ENCODE data around the gene GUCY1A1.

The GUCY1A1 gene

DNA sequence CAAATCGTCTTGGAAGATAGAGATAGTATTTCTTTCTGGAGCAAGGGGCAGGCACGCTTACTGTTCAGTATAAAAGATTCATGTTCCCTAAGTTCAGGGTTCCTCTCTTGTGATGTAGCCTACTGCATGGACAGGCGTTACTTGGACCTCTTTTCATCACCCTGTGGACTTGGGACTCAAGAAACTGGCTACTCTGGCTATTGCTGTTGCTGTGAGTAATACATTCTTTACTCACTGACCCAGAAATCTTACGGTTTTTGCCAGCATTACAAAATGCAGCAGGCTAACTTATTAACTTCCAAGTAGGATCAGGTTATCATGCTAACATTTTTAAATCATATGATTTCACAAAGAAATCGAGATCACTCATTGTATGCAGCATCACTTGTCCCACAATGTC lies 79.3 kb downstream of the GUCY1A1 start:
- DNase-seq, result no peak

DNA sequence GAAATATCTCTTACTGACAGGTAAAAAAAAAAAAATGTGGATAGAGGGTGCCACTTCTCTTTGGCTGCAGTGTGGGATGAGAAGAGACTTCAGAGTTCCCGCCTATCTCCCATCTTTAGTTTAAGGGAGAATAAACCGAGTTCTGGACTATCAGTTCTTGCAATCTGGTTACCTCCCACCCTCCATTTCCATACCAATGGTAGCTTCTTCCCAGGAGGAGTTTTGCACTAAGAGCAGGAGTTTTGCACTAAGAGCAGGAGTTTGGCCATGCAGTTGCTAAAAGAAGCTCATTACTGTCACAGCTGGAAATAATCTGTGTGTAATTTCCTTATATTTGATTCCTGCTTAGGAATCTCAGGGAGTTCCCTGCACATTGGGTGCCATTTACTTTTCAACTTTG lies 81.4 kb downstream of the GUCY1A1 start:
- no peak for DNase-seq

DNA sequence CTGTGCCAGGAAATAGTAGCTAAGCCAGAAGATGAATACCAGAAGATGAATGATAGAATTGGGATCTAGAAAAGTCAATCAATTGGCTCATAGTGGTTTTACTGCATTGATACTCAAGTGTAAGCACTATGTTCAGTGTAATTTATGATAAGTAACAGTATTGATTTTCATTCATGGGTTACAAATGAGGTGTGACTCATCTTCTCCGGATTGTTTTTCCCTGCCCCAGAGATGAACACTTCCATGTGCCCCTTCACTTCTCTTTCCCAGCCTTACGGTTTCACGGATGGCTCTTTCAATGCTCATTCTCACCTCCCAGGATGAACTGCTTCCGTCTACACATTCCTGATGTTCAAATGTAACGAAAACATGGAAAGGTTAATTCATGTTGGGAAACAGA lies 82.4 kb downstream of the GUCY1A1 start:
- no peak for DNase-seq

DNA sequence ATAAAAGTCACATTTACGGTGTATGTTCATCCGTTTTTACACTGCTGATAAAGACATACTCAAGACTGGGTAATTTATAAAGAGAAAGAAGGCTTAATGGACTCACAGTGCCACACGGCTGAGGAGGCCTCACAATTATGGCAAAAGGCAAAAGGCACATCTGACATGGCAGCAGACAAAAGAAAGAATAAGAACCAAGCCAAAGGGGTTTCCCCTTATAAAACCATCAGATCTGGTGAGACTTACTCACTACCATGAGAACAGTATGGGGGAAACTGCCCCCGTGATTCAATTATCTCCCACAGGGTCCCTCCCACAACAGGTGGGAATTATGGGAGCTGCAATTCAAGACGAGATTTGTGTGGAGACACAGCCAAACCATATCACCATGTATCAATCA lies 84.9 kb downstream of the GUCY1A1 start:
- no peak for DNase-seq

DNA sequence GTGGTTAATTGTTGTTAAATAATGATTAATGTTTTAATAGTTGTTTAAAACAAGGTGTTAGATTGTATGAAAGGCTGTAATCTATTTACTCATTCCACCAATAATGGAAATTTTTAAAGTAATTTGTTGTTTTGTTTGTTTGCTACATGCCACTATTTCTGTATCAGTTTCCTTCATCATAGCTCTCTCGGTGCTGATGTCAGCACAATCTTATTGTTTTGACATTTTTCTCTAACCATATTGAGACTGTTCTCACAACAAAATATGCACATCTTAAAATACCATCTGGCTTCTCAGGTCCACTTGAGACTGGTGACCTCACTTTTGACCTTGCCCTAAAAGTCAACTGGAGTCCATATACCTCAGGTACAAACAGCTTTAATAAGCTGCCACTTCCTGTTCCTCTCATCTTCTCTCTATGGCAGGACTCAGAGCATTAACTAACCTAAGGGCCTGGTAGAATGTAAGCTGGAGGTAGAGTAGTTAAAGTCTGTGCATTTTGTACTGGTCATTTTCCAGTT lies 91.2 kb downstream of the GUCY1A1 start:
- DNase-seq, result no peak

- no peak for DNase-seq
These were observed 92.1 kb downstream of the GUCY1A1 start, which contains the start of gene GUCY1B1 for GRCh38 chr4:155758481-155759371. TSS of gene GUCY1B1 (plus strand) at chr4:155759021. CDS start at chr4:155759141, 120 bp downstream.

GRCh38 chr4:155759372-155760252 lies 93.0 kb downstream of the GUCY1A1 start:
- no peak for DNase-seq

DNA sequence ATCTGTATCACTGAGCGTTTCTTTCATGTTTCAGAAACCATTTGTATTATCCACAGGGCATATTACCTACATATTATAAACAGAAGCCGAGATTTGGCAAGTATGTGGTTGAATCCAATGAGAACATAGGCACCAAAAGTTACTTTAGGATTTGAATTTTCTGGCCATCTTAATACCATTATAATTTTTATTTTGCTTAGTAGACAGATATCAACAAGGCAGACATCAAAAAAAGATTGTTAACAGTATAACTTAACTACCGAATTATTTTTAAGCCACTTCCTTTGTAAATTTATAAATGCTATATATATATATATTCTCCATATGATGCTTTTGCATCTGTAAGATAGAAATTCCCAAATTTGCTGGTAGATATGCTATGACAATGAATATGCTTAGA lies 94.4 kb downstream of the GUCY1A1 start:
- DNase-seq, result no peak

DNA sequence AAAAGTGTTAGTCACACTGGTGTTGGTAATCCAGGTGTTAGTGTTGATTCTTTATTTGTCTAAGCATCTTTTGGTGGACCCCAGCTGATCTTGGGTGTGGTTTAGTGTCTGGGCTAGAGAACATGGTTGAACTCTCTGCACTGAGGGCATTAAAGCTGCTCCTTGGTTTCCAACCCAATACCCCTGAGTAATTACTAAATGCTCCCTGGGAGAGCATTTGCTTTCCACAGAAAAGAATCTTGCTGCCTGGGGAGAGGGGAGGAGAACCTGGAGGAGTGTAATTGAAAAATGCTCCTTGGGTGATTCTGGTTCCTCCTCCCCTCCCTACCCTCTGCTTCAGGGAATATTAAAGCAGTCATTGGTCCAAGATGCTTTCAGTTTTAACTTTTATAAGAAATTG lies 95.3 kb downstream of the GUCY1A1 start:
- no peak for DNase-seq

DNA sequence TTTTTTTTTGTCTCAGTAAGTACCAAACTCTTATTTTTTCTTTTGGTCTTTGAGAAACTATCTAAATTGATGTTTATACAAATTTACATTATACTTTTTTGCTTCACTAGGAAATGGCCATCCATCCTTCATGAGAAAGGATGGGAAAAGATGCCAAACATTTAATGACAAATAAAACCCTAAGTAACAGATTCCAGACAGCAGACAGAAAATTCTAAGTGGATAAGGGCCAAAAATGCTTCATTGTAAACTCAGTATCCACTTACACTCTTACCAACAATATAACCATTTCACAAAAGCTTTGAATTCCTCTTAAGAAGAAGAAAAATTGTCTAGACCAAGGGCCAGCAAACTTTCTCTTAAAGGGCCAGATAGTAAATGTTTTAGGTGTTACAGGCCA lies 95.7 kb downstream of the GUCY1A1 start:
- no peak for DNase-seq

DNA sequence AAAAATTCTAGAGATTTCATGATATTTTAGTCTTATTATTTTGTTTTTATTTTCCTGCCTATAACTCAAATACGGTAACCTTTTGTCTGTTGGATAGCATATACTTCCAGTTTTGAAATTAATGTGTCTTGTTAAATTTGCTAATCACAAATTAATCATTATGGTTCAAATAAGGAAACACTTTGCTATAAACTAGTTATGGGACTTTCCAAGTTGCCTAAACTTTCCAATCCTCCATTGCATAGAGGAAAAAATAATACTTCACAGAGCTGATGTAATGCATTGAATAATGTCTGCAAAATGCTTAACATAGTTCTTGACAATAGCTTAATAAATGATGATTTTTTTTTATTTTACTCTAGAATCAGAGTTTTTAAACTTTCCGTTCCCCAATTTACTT lies 96.9 kb downstream of the GUCY1A1 start:
- no peak for DNase-seq

- no peak for DNase-seq
These were observed 98.5 kb downstream of the GUCY1A1 start for GRCh38 chr4:155765149-155765548.

- no peak for DNase-seq
These were observed 100.0 kb downstream of the GUCY1A1 start for GRCh38 chr4:155766622-155767021.

DNA sequence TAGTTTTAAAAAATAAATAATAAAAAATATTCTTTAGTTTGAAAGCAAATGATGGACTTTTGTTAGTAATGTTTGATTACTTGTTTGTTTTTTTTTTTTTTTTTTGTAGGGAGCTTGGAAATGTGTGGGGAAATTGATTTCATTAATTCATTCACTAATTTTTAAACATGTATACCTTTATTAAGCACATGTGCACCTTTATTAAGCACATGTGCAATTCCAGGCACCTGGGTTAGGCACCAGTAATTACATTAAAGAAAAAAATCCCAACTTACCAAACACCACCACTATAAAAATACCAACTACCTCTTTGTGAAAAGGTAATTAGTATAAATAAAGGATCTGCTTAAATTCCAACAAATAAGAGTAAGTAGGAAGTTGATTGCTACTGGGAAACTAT lies 101.7 kb downstream of the GUCY1A1 start:
- DNase-seq, result no peak

- no peak for DNase-seq
These were observed 102.4 kb downstream of the GUCY1A1 start for GRCh38 chr4:155769090-155769489.

- no peak for DNase-seq
These were observed 106.0 kb downstream of the GUCY1A1 start for GRCh38 chr4:155772459-155773195.

- no peak for DNase-seq
These were observed 106.7 kb downstream of the GUCY1A1 start for GRCh38 chr4:155773196-155773800.

GRCh38 chr4:155774033-155774432 lies 107.4 kb downstream of the GUCY1A1 start:
- DNase-seq, result no peak

DNA sequence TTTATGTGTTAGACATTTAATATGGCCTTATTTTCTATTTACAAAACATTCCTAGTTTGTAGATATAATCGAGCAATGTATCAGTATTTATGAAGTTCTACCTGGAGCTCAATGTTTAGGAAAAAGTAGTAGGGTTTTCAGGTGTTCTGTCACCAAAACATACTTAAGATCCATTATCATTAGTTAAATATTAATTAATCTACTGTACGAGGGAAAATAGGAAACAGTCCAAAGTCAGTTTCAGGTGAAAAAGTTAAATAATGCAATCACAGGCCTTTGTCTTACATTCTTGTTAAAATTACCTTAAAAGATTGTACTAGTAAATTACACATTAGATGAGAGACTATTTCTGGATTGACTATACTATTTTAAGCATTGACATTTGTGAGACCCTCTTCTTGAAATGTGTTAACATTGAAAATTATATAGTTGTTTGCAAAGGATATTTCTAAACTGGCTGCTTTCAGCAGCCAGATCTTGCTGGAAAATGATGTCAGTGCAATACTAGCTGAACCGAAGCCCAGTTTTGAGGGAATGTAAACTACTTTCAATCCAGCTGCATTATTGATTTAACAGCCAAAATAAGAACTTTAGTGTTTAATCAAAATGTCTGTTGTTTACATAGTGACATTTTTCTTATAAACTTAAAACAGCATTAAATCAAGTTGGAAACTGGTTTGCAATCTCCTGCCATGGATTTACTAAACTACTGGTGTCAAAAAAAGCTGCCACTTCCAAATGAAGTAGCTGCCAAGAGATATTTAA lies 111.5 kb downstream of the GUCY1A1 start:
- no peak for DNase-seq

GRCh38 chr4:155780775-155781174 lies 114.1 kb downstream of the GUCY1A1 start:
- no peak for DNase-seq

DNA sequence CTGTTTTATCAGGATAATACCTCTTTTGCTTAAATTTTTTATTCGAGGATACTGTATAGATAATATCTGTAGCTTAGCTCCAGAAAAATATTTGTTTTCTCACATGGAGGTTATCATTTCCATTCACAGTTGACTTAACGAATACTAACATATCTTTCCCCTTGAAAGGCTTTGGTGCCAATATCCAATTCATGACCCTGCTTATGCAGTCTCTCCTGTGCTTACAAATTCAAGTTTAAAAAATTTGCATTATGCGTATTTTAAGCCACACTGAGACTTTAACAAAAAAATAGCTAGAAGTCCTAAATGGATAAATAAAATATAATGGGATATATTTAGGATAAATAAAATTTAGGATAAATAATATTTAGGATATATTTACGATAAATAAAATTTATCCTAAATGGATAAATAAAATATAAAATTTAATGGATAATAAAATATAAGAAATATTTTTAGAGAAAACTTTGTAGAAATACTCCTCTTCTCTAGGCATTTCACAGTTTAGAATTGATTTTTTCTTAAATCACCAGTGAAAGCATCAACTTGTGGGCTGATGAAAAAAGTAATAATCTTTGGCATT lies 114.7 kb downstream of the GUCY1A1 start:
- no peak for DNase-seq
